Natural killer cell treated with Interleukin-12 subunit alpha and Interleukin-12 subunit beta and Interleukin-15 and Interleukin-18, amount 100 ng/mL, for 72 hours (primary cell): ENCODE data around the gene ATG4C. TPM values are rescaled to one million over a fixed set of nuclear protein-coding genes. Genes with fewer than 3 reads are reported as not detected.
"Not testable (repeated sequence)": the region's sequence is repeated elsewhere in the genome, so short reads cannot be mapped to it uniquely, and the experiment has no call there.

Experiments
- ATAC-seq, 2 donors: fragments of 150-1000 bp; cut with Tn5 transposase in 1 of 2; sonication (Bioruptor Pico), chemical (Tn5 transposase) in 1 of 2; 2 replicates each; pipeline ENCODE4 v1.10.0; 2021
- DNase-seq: peaks from one replicate; pipeline ENCODE4 v3.0.0; 2022; ENCODE audit warnings: low spot score
- H3K27ac Mint-ChIP-seq, 2 donors: 1 replicate in 1 of 2; 2 replicates in 1 of 2; pipeline ENCODE4 v1.8.0; 2022; ENCODE audit warnings: mixed read lengths in 2 of 2, mild to moderate bottlenecking in 1 of 2, moderate library complexity in 1 of 2
- H3K27me3 Mint-ChIP-seq, 2 donors: 1 replicate in 1 of 2; 2 replicates in 1 of 2; pipeline ENCODE4 v1.8.0; 2022; ENCODE audit warnings: mixed read lengths in 2 of 2
- H3K36me3 Mint-ChIP-seq: one replicate; pipeline ENCODE4 v1.8.0; 2022; ENCODE audit warnings: mixed read lengths
- H3K4me1 Mint-ChIP-seq, 2 donors: 1 replicate in 1 of 2; 2 replicates in 1 of 2; pipeline ENCODE4 v1.8.0; 2022; ENCODE audit warnings: low read depth in 2 of 2, mixed read lengths in 2 of 2, mild to moderate bottlenecking in 1 of 2
- H3K4me3 Mint-ChIP-seq: one replicate; pipeline ENCODE4 v1.8.0; 2022; ENCODE audit warnings: mixed read lengths
- H3K9me3 Mint-ChIP-seq: 2 replicates; pipeline ENCODE4 v1.8.0; 2022; ENCODE audit warnings: mixed read lengths
- total RNA-seq, 2 donors: library from RNA; stranded (reverse); gene quantifications; one replicate each; pipeline ENCODE4 v1.2.3, GENCODE V29; 2022

The ATG4C gene
- total RNA-seq, 2 donors from 2014 or later, result 9.2 to 10.6 TPM

DNA sequence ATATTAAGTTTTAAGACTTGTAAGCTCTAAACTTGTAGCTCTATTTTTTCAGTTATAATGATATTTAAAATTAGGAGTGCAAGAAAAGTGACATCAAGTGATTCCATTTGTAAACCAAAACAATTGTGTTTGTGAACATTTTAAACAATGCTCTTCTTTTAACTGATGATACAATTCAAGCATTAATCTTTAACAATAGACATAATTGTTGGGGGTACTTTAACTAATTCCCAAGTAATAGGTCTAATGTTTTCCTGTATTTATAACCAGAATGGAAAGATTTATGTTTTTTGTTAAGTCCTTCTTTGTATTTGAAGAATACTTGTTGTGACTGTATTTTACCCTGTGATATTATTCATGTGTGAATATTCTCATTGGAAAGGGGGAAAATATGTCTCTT lies 6.8 kb downstream of the ATG4C start:
- Mint-ChIP-seq H3K27ac (no peak overlapping the region), H3K4me3 (no peak overlapping the region), H3K27me3 (no peaks in the 10 kb centered on the region), H3K36me3 (no peaks in the 10 kb centered on the region), H3K4me1 (peaks cover 6 to 11% of the 10 kb centered on the region in 2 donors), H3K9me3 (no peaks in the 10 kb centered on the region)
- ATAC-seq (no peak), DNase-seq (no peak)

DNA sequence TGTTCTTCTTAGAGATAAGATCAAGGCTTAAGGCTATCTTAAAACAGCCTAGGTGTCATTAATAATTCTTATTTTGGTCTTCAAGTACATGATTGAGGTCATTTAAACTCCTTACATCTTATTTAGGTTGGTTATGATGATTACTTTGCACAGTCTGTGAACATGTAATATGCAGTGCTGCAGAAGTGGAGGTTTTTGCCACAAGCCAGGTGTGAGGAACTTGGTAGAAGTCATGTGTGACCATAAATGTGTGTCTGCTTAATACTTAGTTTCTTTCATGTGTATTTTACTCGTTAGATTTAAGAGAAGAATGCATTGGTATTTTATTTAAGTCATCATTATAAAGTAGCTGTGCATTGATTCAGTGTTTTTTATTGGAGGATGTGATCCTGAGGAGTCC lies 10.1 kb downstream of the ATG4C start:
- peaks cover 3 to 5% of the 10 kb centered on the region in 2 donors for H3K4me1 Mint-ChIP-seq
- H3K4me3 Mint-ChIP-seq, result no peak overlapping the region
- no peaks in the 10 kb centered on the region for H3K36me3 Mint-ChIP-seq
- H3K27me3 Mint-ChIP-seq, result no peaks in the 10 kb centered on the region
- H3K9me3 Mint-ChIP-seq, result no peaks in the 10 kb centered on the region
- no peak overlapping the region for H3K27ac Mint-ChIP-seq
- ATAC-seq (no peak), DNase-seq (no peak)

DNA sequence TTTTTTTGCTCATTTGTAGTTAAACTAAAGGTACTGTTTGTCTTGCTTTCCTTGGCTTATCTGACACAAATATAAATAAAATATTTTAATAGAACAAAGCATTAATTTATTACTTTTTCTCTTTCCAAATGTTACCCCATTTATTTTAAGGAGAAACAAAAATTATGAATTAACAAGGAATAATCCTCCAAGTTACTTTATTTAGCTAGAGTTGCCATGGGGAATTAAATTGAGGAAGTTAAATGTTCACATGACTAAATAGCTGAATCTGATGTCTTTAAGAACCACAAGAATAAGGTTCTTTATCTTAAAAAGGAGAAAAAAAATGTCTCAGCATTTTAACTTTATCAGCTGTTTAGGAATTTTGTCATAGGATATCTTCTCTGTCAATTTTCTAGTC lies 12.3 kb downstream of the ATG4C start:
- Mint-ChIP-seq H3K9me3 (no peaks in the 10 kb centered on the region), H3K36me3 (no peaks in the 10 kb centered on the region), H3K27me3 (no peaks in the 10 kb centered on the region), H3K27ac (no peak overlapping the region), H3K4me1 (peaks cover 17 to 21% of the 10 kb centered on the region in 2 donors), H3K4me3 (no peak overlapping the region)
- DNase-seq (no peak), ATAC-seq (no peak)

DNA sequence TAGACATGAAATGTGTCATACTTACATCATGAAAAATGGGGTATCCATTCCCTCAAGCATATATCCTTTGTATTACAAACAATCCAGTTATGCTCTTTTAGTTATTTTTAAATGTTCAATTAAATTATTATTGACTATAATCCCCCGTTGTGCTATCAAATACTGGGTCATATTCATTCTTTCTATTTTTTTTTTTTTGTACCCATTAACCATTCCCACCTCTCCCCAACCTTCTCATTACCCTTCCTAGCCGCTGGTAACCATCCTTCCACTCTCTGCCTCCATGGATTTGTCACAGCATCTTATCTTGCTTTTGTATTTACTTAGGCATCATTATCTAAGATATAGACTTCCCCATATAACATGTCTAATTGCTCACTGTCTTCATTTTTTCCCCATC lies 15.8 kb downstream of the ATG4C start:
- no peak overlapping the region for H3K27ac Mint-ChIP-seq
- peaks cover 16 to 17% of the 10 kb centered on the region in 2 donors for H3K4me1 Mint-ChIP-seq
- DNase-seq (no peak), ATAC-seq (no peak)
- no peaks in the 10 kb centered on the region for H3K27me3 Mint-ChIP-seq
- H3K36me3 Mint-ChIP-seq, result no peaks in the 10 kb centered on the region
- no peak overlapping the region for H3K4me3 Mint-ChIP-seq
- H3K9me3 Mint-ChIP-seq, result no peaks in the 10 kb centered on the region

DNA sequence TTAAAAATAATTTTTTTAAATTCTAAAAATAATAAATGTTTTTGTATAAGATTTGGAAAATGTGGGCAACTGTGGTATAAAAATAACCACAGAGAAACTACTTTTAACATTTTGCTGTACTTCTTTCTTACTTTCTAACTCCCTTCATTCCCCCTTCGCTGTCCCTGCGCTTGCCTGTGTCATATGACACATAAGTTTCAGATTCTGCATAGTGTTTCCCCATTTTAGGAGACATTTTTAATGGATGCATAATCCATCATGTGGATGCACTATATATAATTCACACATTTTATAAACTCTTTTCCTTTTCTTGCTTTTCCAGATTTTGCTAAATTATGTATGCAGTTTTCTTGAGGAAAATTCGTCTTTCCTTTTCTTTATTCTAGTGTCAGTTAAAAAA lies 16.3 kb downstream of the ATG4C start:
- Mint-ChIP-seq H3K4me1 (peaks cover 16 to 17% of the 10 kb centered on the region in 2 donors), H3K27ac (peak overlapping the region; percentile 18 to 39), H3K27me3 (no peaks in the 10 kb centered on the region), H3K9me3 (no peaks in the 10 kb centered on the region), H3K36me3 (no peaks in the 10 kb centered on the region), H3K4me3 (no peak overlapping the region)
- DNase-seq (no peak), ATAC-seq (no peak)

DNA sequence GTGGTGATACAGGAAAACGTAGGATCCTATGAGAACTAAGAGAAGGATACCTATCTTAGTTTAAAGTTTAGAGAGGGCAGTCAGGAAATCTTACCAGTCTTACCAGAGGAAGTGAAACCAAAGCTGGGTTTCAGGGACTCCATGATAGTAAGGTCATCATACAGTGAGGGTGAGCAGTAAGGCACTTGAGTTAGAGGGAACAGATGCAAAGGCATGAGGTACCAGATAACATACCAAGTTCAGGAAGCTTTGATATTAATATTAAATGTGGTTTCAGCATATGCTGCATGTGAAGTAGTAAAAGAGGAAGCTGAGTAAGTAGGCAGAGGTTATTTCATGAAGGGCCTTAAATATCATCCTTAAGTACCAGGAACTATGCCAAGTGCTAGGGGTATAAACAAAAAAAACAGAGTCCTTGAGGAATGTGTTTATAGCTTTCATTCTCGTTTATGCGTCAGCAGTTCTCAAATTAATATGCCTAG lies 16.9 kb downstream of the ATG4C start:
- peak overlapping the region; percentile 18 to 39 for H3K27ac Mint-ChIP-seq
- H3K36me3 Mint-ChIP-seq, result peaks cover 3% of the 10 kb centered on the region
- no peaks in the 10 kb centered on the region for H3K9me3 Mint-ChIP-seq
- DNase-seq (no peak), ATAC-seq (peak; percentile 53 to 59)
- H3K4me3 Mint-ChIP-seq, result no peak overlapping the region
- no peaks in the 10 kb centered on the region for H3K27me3 Mint-ChIP-seq
- peaks cover 16 to 17% of the 10 kb centered on the region in 2 donors for H3K4me1 Mint-ChIP-seq

DNA sequence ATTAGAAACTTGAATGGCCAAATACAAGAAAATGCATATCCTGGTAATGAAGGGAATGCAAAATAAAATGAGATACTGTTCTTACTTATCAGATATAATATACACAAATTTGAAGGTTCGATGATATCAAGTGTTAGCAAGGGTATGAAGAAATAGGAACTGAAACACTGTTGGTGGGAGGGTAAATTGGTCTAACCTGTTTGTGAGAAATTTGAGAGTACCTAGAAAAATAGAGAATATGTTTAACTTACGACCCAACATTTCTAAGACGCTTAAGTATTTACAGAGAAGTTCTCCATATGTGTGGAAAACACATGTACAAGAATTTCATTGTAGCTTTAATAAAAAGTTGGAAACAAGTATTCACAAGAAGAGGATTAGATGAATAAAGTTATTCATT lies 25.9 kb downstream of the ATG4C start:
- ATAC-seq (no peak), DNase-seq (no peak)
- Mint-ChIP-seq H3K27ac (no peak overlapping the region), H3K4me1 (peaks cover 0 to 7% of the 10 kb centered on the region in 2 donors), H3K9me3 (no peaks in the 10 kb centered on the region), H3K36me3 (peaks cover 21% of the 10 kb centered on the region), H3K4me3 (no peak overlapping the region), H3K27me3 (no peaks in the 10 kb centered on the region)

DNA sequence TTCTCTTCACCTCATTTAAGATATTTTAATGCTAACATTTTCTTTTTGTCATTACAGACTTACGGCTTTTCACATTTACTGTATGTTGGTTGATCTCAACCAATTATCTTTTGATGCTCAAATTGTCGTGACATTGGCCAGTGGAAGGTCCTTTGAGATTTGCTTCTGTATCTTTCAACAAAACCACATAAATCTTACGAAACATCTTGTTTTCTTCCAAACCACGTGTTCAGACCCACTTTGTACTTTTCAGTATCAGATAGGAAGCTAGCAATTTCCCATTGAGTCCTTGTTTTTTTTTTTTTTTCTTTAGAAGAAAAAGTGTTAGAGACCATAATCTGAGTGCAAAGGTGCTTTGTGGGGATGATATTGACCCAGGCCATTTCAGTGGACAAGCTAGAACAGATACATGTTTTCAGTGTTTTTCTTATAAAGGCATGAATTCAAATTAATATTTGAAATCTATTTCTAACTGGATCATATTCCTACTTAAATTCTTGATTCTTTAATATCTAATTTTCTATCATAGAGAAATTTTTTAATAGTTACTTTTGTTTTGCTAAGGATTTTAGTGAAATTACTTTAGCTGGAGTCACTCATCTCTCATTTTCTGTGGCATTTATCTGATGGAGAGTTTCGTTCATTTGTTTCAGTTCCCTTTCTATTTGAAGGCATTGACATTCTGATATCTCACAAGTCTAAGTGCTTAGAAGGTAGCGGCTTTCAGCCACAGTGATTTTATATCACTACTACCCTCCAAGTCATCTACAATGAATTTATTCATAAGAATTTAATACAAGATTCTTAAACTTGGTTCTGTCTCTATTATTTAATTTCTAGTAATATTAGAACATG lies 26.7 kb downstream of the ATG4C start:
- Mint-ChIP-seq H3K27ac (no peak overlapping the region), H3K4me3 (no peak overlapping the region), H3K27me3 (no peaks in the 10 kb centered on the region), H3K36me3 (peaks cover 21% of the 10 kb centered on the region), H3K4me1 (peaks cover 0 to 7% of the 10 kb centered on the region in 2 donors), H3K9me3 (no peaks in the 10 kb centered on the region)
- DNase-seq, result no peak
- no peak for ATAC-seq

DNA sequence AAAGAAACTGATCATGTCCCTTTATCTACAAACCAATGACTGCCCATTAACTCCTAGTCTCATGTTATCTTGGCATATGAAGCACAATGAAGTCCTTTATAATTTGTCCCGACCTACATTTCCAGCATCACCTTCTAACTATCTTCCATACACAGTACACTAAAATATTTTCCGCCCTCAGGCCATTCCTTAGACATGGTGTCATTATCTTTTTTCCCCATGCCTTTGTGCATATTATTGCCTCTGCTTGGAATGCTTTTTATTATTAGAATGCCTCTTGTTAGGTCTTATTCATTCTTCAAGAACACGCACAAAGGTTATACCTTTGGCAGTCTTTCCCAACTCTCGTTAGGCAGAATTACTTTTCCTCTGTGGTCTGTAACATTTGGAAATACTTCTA lies 39.6 kb downstream of the ATG4C start:
- Mint-ChIP-seq H3K27me3 (no peaks in the 10 kb centered on the region), H3K4me3 (no peak overlapping the region), H3K36me3 (peaks cover 29% of the 10 kb centered on the region), H3K4me1 (peaks cover 0 to 3% of the 10 kb centered on the region in 2 donors), H3K9me3 (peaks cover 2% of the 10 kb centered on the region), H3K27ac (no peak overlapping the region)
- ATAC-seq (no peak), DNase-seq (no peak)

DNA sequence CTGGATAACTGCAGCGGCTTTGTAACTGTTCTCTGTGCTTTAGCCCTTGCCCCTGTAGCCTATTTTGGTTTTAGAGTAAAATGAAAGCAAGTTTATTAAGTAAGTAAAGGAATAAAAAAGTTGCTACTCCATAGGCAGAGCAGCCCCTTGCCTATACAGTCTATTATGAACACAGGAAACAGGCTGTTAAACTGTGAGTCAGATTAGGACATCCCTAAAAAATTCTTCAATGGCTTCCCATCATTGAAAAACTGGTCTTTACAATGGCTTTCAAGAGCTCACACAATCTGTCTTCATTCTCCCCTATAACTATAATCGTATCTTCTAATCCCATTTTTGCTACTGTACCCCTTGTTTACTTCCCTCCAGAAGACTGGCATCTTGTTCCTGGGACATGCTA lies 43.0 kb downstream of the ATG4C start:
- ATAC-seq, result no peak
- Mint-ChIP-seq H3K4me3 (no peak overlapping the region), H3K9me3 (peaks cover 2% of the 10 kb centered on the region), H3K27me3 (no peaks in the 10 kb centered on the region), H3K27ac (no peak overlapping the region), H3K4me1 (peaks cover 0 to 3% of the 10 kb centered on the region in 2 donors), H3K36me3 (peaks cover 23% of the 10 kb centered on the region)
- no peak for DNase-seq

DNA sequence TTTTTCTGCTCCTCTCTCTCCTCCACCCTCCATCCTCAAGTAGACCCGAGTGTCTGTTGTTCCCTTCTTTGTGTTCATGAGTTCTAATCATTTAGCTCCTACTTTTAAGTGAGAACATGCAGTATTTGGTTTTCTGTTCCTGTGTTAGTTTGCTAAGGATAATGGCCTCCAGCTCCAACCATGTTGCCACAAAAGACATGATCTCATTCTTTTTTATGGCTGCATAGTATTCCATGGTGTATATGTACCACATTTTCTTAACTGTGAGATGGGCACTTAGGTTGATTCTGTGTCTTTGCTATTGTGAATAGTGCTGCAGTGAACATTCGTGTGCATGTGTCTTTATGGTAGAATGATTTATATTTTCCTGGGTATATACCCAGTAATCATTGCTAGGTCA lies 43.9 kb downstream of the ATG4C start:
- not testable (repeated sequence) for H3K9me3 Mint-ChIP-seq, H3K27ac Mint-ChIP-seq, H3K4me1 Mint-ChIP-seq, ATAC-seq, DNase-seq, H3K27me3 Mint-ChIP-seq, H3K4me3 Mint-ChIP-seq
- peaks cover 23% of the 10 kb centered on the region for H3K36me3 Mint-ChIP-seq

DNA sequence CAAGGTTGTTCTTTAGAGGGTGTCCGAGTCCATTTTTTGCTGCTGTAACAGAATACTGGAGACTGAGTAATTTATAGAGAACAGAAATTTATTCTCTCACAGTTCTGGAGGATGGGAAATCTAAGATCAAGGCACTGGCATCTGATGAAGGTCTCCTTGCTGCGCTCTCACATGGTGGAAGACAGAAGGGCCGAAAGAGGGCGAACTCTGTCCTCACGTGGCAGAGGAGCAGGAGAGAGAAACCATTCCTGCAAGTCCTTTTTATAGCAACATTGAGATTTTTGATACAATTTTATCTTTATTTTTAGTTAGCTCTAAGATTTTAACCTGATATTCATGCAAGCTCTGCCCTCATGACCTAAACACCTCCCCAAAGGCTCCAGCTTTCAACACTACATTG lies 48.3 kb downstream of the ATG4C start:
- Mint-ChIP-seq H3K27ac (no peak overlapping the region), H3K4me3 (no peak overlapping the region), H3K9me3 (peaks cover 2% of the 10 kb centered on the region), H3K27me3 (no peaks in the 10 kb centered on the region), H3K36me3 (peaks cover 12% of the 10 kb centered on the region), H3K4me1 (peaks cover 0 to 1% of the 10 kb centered on the region in 2 donors)
- no peak for DNase-seq
- ATAC-seq, result no peak

DNA sequence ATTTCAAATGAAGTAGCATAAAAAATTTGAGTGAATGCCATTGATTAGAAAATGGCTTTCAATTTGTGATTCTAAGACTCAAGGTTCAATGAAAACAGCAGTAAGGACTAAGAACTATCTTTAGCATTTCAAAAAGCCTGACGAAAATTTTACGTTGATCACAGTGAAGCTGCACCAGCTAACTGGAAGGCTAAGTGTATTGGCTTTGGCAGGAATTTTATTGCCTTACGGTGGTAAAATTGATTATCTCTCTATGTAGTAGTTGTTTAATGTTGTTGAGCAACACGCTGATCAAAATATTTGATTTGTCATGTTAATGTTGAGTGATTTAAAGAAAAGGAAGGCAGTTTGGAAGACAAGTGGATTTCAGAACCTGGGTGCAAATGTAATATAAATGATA lies 49.6 kb downstream of the ATG4C start:
- H3K4me3 Mint-ChIP-seq, result no peak overlapping the region
- no peaks in the 10 kb centered on the region for H3K9me3 Mint-ChIP-seq
- ATAC-seq (no peak), DNase-seq (no peak)
- H3K27ac Mint-ChIP-seq, result no peak overlapping the region
- no peaks in the 10 kb centered on the region for H3K4me1 Mint-ChIP-seq
- peaks cover 5% of the 10 kb centered on the region for H3K36me3 Mint-ChIP-seq
- no peaks in the 10 kb centered on the region for H3K27me3 Mint-ChIP-seq

DNA sequence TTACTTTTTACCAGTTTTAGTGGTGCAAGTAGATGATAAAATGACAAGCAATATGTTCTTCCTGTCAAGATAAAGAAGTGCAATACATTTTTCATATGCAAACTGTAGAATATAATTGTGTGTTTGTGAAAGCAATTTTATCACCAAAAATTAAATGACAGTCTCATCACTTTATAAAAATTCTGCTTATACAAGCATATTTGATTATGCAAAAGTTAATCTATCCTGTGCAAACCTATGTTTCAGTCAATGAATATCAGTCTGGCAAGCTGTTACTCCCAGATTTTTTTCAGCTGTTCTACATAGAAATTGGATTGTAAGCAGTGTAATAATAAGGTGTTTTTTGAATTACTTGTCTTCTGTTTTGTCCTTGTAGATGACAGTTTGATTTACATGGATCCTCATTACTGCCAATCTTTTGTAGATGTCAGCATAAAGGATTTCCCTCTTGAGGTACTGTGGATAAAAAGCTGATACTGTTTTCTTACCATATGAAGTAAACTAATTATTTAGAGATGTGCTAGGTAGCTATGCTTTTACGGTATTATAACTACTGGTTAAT lies 50.5 kb downstream of the ATG4C start:
- H3K4me3 Mint-ChIP-seq, result no peak overlapping the region

More for the DNA sequence above, 50.5 kb downstream of the ATG4C start:
- H3K9me3 Mint-ChIP-seq, result no peaks in the 10 kb centered on the region
- DNase-seq (no peak), ATAC-seq (no peak)
- no peaks in the 10 kb centered on the region for H3K27me3 Mint-ChIP-seq
- no peaks in the 10 kb centered on the region for H3K4me1 Mint-ChIP-seq
- H3K27ac Mint-ChIP-seq, result no peak overlapping the region
- H3K36me3 Mint-ChIP-seq, result peaks cover 5% of the 10 kb centered on the region
